NCI-H146 treated with DMSO at 0.1 percent for 48 hours (cell line): Measurements from ENCODE around the gene NET1.

Experiments used
- DNase-seq: peaks from one replicate; lab custom pipeline; 2025; ENCODE audit not compliant: unreplicated experiment; lab: John Stamatoyannopoulos, UW

NET1 gene

DNA sequence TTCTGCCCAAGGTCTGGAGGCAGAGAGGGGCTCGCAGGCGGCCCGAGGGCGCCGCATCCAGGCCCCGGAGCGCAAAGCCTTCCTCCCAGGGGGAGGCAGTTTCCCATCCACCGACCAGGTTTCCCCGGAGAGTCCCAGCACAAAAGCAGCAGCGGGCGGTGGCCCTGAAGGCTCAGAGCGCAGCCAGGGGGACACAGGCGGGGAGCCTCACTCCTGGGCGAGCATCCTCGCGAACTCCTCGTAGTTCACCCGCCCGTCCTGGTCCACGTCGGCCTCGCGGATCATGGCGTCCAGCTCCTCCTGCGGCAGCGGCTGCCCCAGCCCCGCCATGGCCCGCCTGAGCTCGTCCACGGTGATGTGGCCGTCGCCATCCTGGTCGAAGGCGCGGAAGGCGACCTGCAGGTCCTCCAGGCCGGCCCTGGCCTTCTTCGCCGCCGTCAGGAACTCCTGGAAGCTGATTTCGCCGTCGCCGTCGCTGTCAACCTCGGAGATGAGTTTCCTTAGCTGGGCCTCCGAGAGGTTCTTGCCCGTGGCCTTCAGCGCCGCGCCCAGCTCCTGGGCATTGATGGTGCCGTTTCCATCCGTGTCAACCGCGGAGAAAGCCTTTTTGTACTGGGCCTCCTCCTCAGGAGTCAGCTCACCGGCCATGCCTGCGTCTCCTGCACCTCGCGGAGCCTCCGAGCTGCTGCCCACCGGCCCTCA, 86.6 kb downstream of the NET1 start:
- no peak for DNase-seq

DNA sequence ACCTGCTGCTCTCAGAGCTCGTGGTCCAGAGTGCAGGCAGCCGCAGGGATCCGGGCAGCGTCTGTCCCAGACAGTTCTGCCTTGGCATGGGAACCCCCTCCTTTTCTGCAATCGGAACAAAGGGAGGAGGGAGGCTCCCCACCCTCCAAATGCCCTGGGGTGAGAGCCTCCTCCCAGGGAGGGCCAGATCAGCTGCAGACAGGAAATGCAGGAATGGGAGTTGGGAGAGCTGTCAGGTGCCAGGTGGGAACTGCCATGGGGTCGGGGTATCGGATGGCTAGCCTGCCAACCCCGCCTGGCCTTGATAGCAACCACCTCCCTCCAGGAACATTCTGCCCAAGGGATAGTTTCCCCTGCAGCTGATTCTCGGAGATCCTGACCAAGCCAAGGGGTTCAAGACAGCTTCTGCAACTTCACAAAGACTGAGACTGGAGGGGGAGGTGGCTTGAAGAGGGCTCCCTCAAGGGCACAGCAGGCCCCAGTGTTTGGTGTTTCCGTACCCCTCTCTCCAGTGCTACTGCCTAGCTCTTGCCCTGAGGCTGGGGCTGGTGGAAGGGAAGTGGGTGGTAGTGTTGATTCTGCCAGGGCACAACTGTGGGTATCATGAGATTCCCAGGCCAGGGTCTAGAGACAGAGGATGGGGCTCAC, 87.3 kb downstream of the NET1 start, which contains the start of gene CALML5:
Gene CALML5, minus strand, starts transcription at position 78 of the 648 bp plus-strand sequence. CDS start 132 bp downstream, outside the sequence.
- no peak for DNase-seq

DNA sequence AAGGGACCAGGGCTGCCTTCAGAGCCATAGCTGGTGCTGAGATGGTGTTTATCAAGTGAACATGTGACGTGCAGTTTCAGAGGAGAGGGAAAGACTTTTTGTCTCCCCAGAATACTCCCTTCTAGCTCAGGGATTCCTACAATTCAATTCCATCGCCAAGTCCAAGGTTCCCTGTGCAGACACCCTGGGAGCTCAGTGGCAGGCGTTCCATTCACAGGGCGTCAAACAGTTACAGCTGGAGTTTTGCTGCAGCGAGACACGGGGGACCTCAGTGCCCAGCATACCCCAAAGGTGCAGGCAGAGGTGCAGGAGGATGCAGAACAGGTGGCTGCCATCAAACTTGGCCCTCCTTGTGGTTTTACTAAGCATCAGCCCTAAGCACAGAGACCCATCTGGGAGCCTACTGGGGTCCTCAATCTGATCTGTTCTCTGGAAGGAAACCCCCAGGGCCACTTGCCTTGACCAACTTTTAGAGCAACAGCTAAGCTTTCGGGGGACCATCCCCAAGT, 87.9 kb downstream of the NET1 start:
- DNase-seq: no peak

DNA sequence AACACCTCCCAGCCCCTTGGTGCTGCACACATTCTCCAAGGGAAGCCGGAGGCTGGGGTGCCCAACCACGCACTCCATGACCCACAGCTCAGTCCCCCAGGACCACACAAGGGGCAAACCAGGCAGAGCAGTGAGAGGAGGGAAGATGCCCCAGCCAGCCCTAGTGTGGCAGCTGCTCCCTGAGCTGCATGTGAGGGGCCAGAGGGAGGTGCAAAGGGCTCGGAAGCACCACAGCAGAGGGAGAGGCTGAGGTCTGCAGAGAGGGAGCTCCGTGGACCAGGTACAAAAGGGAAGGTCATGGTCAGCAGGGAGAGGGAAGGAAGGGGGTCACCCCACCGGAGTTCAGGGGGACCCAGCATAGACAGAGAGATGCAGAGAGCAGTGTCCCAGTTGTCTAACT, 88.6 kb downstream of the NET1 start:
- DNase-seq: no peak

DNA sequence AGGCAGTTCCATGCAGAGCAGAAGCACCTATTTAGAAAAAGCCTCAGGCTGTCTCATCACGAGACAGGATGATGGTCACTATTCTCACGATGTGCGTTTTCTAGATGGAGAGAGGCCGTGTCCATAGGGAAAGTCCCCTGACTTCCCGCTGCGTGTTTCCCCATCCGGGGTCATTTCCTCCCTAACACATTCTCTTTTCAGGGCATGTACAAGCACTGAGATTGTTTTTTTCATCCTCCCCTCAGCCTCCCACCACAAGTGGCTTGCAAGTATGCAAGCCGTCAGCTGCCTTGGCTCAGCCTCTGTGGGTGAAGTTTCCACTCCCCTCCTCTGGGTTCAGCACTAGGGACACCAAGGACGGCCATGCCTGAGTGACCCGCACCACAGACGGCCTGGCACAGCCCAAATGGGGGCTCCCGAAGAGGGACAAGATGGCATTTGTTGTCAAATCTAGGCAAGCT, 89.7 kb downstream of the NET1 start:
- no peak for DNase-seq

DNA sequence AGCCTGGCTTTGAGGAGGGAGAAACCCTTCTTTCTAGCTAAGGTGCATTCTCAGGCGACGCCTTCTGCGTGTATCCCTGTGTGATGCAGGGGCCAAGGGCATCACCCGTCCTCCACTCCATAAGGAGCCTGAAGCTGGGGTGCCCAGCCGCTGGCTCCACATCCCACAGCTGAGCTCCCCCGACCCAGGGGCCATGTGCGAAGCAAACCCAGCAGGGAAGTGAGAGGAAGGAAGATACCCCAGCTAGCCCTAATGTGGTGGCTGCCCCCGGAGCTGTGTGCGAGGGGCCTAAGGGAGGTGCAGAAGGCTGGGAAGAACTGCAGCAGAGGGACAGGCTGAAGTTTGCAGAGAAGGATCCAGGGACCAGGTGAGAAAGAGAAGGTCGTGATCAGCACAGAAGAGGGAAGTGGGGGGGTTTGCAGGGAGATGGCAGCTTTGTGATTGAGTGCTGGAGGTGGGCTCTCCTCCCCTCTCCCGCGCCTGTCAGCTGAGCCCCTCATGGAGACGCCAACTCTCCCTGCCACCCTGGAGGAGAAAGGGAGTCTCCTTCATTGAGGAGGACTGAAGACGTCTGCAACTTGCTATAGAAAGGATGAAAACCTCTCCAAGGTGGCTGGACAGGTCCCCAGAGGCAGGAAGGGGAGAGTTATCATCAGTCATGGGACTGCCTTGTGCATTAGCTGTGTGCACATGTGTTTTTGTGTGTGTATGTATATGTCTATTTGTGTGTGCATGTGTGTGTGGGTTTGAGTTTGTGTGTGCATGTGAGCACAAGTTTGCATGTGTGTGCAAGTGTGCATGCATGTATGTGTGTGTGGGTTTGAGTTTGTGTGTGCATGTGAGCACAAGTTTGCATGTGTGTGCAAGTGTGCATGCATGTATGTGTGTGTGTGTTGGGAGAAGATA, 90.5 kb downstream of the NET1 start:
- DNase-seq: no peak

DNA sequence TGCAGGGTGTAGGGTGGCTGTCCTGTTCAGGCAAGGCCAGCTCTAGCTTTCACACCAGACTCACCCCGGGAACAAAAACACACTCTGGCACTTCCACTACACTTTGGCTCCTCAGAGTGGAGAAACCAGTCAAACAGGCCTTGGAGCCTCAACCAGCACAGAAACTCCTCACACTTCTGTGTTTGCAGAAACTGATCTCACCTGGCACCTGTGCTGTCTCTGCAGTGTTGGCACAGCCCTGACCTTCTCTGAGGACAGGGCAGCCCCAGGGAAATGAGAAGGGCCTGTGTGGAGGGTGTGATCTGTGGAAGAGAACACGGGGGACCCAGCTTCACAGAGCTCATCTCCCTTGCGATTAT, 91.1 kb downstream of the NET1 start:
- no peak for DNase-seq

DNA sequence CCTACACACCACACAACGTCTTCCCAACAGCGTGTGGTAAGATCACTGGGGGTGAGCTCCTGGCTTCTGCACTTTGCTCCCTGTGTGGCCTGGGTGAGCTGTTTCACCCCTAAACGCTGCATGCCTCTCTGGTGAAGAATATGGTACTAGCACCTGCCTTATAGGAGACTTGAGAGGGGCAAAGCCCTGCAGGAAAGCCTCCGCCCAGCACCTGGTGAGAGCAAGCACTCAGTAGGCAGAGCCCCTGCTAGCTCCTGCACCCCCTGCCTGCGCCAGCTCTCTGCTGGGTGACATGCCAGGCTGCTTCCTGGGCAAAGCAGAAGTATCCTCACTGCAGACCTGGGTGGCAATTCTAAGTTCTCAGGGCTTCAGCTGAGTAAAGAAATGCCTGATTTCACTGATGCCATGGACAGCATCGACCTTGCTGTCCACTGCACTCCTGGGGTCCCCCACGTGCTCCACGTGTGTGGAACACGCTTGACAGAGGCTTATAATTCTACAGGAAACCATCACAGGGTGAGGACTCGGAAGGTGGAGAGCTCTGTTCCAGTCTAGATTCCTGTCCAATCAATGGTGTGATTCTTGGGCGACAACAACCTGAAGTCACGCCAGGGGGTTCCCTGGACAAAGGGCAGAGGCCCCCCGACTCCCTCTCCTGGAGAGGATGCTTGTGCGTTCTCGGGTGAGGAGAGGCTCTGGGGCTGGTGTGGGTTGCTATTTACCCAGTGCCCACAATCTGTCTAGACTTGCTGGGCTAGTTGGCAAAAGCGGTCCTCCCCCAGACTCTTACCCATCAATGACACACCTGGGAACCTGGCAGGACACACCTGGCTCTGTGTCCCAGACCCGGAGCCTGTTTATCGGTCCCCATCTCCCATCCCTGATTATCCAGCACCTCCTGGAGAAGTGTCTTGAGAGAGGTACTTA, 92.1 kb downstream of the NET1 start:
- DNase-seq: no peak

DNA sequence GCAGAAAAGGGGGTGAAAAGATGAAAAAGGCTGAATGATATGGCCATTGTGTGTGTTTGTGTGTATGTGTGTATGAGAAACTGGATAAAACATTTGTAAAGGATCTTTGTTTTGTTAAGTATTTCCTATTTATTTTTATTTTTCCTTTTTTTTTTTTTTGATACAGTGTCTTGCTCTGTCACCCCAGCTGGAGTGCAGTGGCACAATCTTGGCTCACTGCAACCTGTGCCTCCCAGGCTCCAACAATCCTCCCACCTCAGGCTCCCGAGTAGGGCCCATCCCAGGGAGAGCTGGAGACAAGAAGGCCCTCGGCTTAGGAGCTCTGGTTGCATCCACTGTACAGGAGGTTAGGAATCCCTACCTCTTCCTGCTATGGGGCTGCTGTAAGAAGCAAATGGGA, 93.9 kb downstream of the NET1 start:
- DNase-seq: no peak

DNA sequence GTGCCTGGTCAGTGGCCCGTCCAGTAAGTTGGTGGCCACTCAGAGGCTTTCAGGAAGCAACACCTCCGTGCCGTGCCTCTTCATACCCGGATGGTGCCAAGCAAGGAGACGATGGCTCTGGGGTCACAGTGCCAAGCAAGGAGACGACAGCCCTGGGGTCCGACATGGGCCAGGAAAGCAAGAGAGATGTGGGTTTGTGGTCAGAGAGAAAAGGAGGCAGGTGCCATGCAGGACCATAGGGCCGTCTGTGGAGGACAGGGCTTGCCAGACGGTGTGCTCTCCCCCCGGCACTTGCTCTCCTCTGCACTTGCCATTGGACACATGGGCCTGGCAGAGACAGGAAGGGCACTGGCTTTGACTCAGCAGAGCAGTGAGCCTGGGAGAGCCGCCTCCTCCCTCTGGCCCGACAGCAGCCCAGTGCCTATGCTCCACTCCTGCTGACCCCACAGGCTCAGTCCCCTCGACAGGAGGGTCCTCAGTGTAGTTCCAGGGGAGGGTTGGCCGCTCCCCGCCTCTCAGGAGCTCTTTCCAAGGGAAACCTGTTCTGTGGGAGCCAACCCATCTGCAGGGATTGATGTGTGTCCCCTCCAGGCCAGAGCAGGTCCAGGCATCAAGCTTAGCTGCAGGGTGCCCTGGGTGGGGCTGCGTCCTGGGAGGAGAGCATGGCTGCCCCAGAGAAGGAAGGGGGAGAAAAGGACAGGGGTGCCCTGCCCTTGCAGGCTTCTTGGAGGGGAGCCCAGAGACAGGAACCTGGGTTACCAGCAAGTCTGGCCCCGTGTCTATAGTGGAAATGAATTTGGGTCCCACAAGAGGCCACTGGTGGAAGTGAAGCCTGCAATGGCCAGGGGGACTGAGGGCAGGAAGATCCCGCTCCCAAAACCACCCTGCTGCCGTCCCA, 94.6 kb downstream of the NET1 start:
- no peak for DNase-seq

DNA sequence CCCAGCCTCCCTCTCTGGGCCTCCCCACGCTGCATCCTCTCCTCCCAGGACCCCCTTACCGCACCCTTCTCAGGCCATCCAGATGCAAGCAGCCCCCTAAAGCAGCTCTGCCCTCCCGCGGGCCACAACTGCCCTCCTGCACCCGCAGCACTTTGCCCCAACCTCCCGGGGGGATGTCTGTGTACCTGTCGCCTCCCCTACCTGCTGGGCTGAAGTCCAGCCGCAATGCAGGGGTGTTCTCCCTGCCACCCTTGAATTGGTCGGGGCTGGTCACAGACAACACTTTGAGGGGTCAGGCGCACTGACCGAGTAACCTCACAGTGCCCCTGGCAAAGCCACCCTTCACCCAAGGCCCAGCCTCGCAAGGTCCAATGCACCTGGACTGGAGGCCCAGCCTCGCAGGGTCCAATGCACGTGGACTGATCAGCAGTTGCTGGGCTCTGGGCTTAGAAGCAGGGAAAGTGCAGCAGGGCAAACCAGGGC, 95.3 kb downstream of the NET1 start:
- DNase-seq: no peak

DNA sequence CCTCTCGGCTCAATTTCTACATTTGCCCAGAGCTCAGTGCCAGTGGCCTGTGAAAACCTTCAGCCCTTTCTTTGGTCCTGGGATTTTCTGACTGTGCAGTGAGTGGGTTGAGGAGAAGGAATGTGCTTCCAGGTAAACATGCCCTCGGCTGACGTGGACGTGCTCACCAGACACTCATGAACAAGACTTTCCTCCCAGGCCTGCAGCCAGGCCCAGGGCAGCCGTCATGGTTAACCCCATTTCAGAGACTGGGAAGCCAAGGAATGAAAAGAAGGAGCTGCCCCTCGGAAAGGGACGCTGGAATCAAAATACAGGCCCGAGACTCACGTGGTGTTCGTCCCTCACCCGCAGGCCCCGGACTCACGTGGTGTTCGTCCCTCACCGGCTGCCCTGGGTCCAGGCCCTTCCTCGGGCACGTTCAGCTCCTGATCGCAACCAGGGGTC, 95.8 kb downstream of the NET1 start:
- DNase-seq: no peak
